GM12878 (cell line): ENCODE results near the gene RPL27A. TPM values are rescaled to one million over a fixed set of nuclear protein-coding genes. Genes with fewer than 3 reads are reported as not detected.

ENCODE experiments used
- ATAC-seq: fragments of 200-7000 bp; cut with Tn5 transposase; 3 replicates; pipeline ENCODE4 v1.9.1; 2020; ENCODE audit warnings: mild to moderate bottlenecking, moderate library complexity
- BruUV-seq: library from RNA; stranded (reverse); fragments of 400-500 nt; replicated peaks from 2 replicates; lab custom pipeline; 2021; lab: Mats Ljungman, UMichigan
- CTCF ChIA-PET: fragments of 300-600 bp; sonication (Branson Sonifier 250); formaldehyde crosslinking; extraction: SDS; loops from one replicate; lab custom pipeline; 2021; ENCODE audit warnings: inconsistent platforms; lab: Yijun Ruan, JAX
- POLR2A ChIA-PET: fragments of 350-600 bp; formaldehyde crosslinking; extraction: SDS; loops from one replicate; lab custom pipeline; 2021; ENCODE audit warnings: inconsistent platforms; lab: Charles Lee
- RAD21 ChIA-PET: fragments of 300-600 bp; sonication (Branson Sonifier 250); formaldehyde crosslinking; loops from one replicate; lab custom pipeline; 2023; ENCODE audit warnings: antibody characterized with exemption; ENCODE audit not compliant: unreplicated experiment; lab: Charles Lee
- SMC1A ChIA-PET: fragments of 300-600 bp; sonication (Branson Sonifier 250); formaldehyde crosslinking; loops from one replicate; lab custom pipeline; 2023; ENCODE audit not compliant: unreplicated experiment, uncharacterized antibody; lab: Charles Lee
- DNase-seq: peaks from one replicate; pipeline ENCODE4 v3.0.0-alpha.2; 2011; ENCODE audit warnings: low read depth, low spot score
- FAIRE-seq: peaks from 3 replicates; lab custom pipeline; 2011; peaks lifted over from hg19 to GRCh38; lab: Jason Lieb, UNC
- H2AFZ ChIP-seq: 2 replicates; pipeline ENCODE4 v1.6.0; 2011; ENCODE audit warnings: low read depth, low read length, control low read depth; ENCODE audit not compliant: control insufficient read depth
- H3K27ac ChIP-seq: 2 replicates; pipeline ENCODE4 v1.5.1; 2011; ENCODE audit warnings: control low read depth; ENCODE audit not compliant: control insufficient read depth, insufficient read depth
- H3K27me3 ChIP-seq, 2 experiments: replicated peaks in 1 of 2; 2 replicates each; pipeline versions ENCODE4 v1.6.0 to v1.6.1; 2011; ENCODE audit warnings: low read length in 1 of 2; ENCODE audit not compliant: control insufficient read depth in 2 of 2, insufficient read depth in 2 of 2
- H3K36me3 ChIP-seq, 2 experiments: 2 replicates each; pipeline ENCODE4 v1.5.1; 2011; ENCODE audit warnings: low read length in 1 of 2; ENCODE audit not compliant: control insufficient read depth in 2 of 2, insufficient read depth in 2 of 2
- H3K4me1 ChIP-seq: 2 replicates; pipeline ENCODE4 v1.6.1; 2011; ENCODE audit warnings: mild to moderate bottlenecking, low read length, moderate library complexity, mixed read lengths; ENCODE audit not compliant: control insufficient read depth, insufficient read depth
- H3K4me2 ChIP-seq: 2 replicates; pipeline ENCODE4 v1.6.0; 2011; ENCODE audit warnings: control low read depth; ENCODE audit not compliant: control insufficient read depth, insufficient read depth
- H3K4me3 ChIP-seq: fragments of 200-600 bp; sonication (generic); 2 replicates; pipeline ENCODE4 v1.5.1; 2016
- H3K79me2 ChIP-seq: 2 replicates; pipeline ENCODE4 v1.6.0; 2011; ENCODE audit warnings: low read length; ENCODE audit not compliant: control insufficient read depth, insufficient read depth
- H3K9ac ChIP-seq: 2 replicates; pipeline ENCODE4 v1.8.0; 2011; ENCODE audit warnings: low read length, control low read depth, mixed read lengths; ENCODE audit not compliant: control insufficient read depth, insufficient read depth
- H3K9me3 ChIP-seq: replicated peaks from 3 replicates; pipeline ENCODE4 v1.5.1; 2011; ENCODE audit warnings: mild to moderate bottlenecking, low read length; ENCODE audit not compliant: control insufficient read depth, insufficient read depth
- H4K20me1 ChIP-seq: 2 replicates; pipeline ENCODE4 v1.6.0; 2011; ENCODE audit not compliant: control insufficient read depth, insufficient read depth
- BMI1 ChIP-seq: fragments of 450-650 bp; IDR thresholded peaks from 2 replicates; pipeline ENCODE4 v1.6.1; 2016; ENCODE audit warnings: mild to moderate bottlenecking, moderate library complexity, borderline replicate concordance
- EZH2 ChIP-seq: IDR thresholded peaks from 2 replicates; pipeline ENCODE4 v1.6.1; 2012; ENCODE audit warnings: low read depth, mild to moderate bottlenecking, control low read depth, inconsistent platforms, low read length, borderline replicate concordance; ENCODE audit not compliant: control insufficient read depth
- FOXM1 ChIP-seq: IDR thresholded peaks from 2 replicates; pipeline ENCODE4 v1.6.1; 2012; ENCODE audit warnings: low read depth, mild to moderate bottlenecking, inconsistent platforms, low read length, moderate library complexity
- MTA3 ChIP-seq: IDR thresholded peaks from 2 replicates; pipeline ENCODE4 v1.6.1; 2012; ENCODE audit warnings: low read length, inconsistent platforms, borderline replicate concordance
- PML ChIP-seq: IDR thresholded peaks from 2 replicates; pipeline ENCODE4 v1.6.1; 2012; ENCODE audit warnings: low read length, inconsistent platforms
- RUNX3 ChIP-seq: IDR thresholded peaks from 2 replicates; pipeline ENCODE4 v1.6.1; 2012; ENCODE audit warnings: low read length, inconsistent platforms
- SMARCA5 ChIP-seq: fragments of 450-650 bp; IDR thresholded peaks from 2 replicates; pipeline ENCODE4 v1.6.1; 2017; ENCODE audit warnings: mild to moderate bottlenecking
- SREBF1 ChIP-seq: IDR thresholded peaks from 2 replicates; pipeline ENCODE4 v1.6.1; 2012; ENCODE audit warnings: mild to moderate bottlenecking, low read length
- SUPT20H ChIP-seq: IDR thresholded peaks from 2 replicates; pipeline ENCODE4 v1.6.1; 2011; ENCODE audit warnings: low read depth, mild to moderate bottlenecking, low read length, moderate library complexity, borderline replicate concordance; ENCODE audit not compliant: control insufficient read depth
- WGBS: methylation state at CpG from one replicate; pipeline ENCODE4 v1.1.6; 2016; ENCODE audit warnings: low lambda C conversion rate; ENCODE audit not compliant: insufficient replicate concordance, insufficient coverage; ENCODE audit errors: missing lambda C conversion rate; 5-methylcytosine and 5-hydroxymethylcytosine counted together
- in situ Hi-C: fragments of 300-500 bp; cut with MboI; formaldehyde crosslinking; loops from 9 replicates; pipeline ENCODE4 v1.14.3; 2018; ENCODE audit warnings: mixed read lengths
- intact Hi-C: fragments of 100-400 bp; cut with micrococcal nuclease; formaldehyde crosslinking; loops from one replicate; pipeline ENCODE4 v1.14.2; 2022; ENCODE audit not compliant: unreplicated experiment
- polyA plus RNA-seq, 11 experiments: library from polyadenylated mRNA; depleted of rRNA in 4 of 11; unstranded in 6 of 11; stranded (reverse) in 5 of 11; fragments of >200 nt; fragmentation: Nextera tagmentation in 4 of 11; fragmentation: Illumina TruSeq in 1 of 11; extraction: Ambion mirVana in 4 of 11; extraction: Trizol in 1 of 11; gene quantifications; 1 replicate in 1 of 11; 2 replicates in 10 of 11; pipeline versions ENCODE4 v1.2.1 to v1.2.3, GENCODE V29; 2011 to 2016; ENCODE audit warnings: inconsistent platforms in 2 of 11, missing spikeins in 2 of 11, low read depth in 1 of 11
- total RNA-seq, 4 experiments: library from RNA; depleted of rRNA in 3 of 4; stranded (reverse); fragments of >200 nt in 3 of 4; fragmentation: Illumina TruSeq in 1 of 4; extraction: Trizol in 1 of 4; gene quantifications; 2 replicates each; pipeline versions ENCODE4 v1.2.1 to v1.2.3, GENCODE V29; 2013 to 2021
- TF ChIP-seq, protein P1 (sequence below): IDR thresholded peaks from 2 replicates; pipeline ENCODE4 v1.6.1; 2011; ENCODE audit warnings: borderline replicate concordance, low read depth, mild to moderate bottlenecking, moderate library complexity, mixed read lengths, low read length; ENCODE audit not compliant: insufficient read depth; ENCODE audit errors: extremely low read length
- TF ChIP-seq, protein P2 (sequence below): IDR thresholded peaks from 2 replicates; pipeline ENCODE4 v1.6.1; 2011; ENCODE audit warnings: borderline replicate concordance, low read depth, mild to moderate bottlenecking, moderate library complexity, low read length; ENCODE audit not compliant: insufficient read depth, poor library complexity, severe bottlenecking
- TF ChIP-seq, protein P3 (sequence below): fragments of 150-350 bp; IDR thresholded peaks from 2 replicates; pipeline ENCODE4 v1.6.1; 2016; ENCODE audit warnings: low read depth, low read length

The RPL27A gene
- total and polyA plus RNA-seq, 10 of the 15 experiments (the other 5 are each of a cell fraction or from before 2014, with no cell fraction given): 978 to 4,776 (median 1,959) TPM

DNA sequence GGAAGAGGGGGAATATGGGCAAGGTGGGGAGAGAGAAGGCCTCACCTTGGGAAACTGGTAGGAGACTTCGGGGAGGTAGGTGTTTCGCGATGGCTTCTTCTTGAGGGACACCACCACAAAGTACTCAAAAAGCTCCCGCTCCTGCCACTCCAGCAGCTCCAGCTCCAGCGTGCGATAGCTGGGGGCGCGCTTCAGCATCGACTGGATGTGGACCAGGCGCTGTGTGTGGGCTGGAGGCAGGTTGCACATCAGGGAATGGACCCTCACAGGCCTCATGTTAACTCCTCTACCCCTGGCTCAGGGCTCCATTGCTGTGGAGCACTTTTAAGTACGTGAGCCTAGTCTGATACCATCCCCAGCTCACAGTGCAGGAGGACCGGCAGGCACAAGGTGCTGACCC is 29.9 kb downstream of the RPL27A start (continued):
- TF ChIP-seq FOXM1: no peak
- TF ChIP-seq, all 136 proteins: peak for 0

DNA sequence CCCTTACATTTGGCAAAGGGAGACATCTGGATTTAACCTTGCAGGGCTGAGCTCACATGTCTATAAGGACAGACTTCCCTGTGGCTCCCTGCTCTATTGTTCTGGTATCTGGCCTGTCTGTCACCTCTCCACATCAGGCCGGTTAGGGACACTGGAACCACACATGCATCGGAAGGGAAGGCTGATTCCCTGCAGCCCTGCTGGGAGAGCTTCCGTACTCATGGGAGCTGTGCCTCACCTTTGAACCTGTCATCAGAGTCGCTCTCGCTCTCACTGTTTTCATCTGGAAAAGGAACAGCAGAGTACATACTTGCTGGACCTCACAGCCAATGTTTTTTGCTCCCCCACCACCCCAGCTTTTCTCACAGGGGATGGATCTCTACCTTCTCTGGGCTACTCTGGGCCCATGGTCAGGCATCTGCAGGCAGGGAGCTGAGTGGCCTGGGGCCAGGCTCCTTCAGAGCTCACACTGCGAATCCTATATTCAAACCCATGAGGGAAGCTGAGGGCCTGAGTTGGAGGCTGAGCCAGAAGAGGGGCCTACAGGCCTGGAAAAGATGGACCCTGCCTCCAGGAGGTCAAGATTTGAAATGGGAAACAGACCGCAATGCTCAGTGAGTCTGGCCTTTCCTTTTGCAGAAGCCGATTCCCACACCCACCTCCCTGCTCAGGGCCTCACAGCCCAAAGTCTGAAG is 31.3 kb downstream of the RPL27A start:
- no peak overlapping the region for H3K9ac ChIP-seq
- no peaks in the 10 kb centered on the region for H3K36me3 ChIP-seq
- no peaks in the 10 kb centered on the region for H4K20me1 ChIP-seq
- WGBS: 81% methylated on average over 8 of the region's 8 CpGs
- TF ChIP-seq, protein P1, sequence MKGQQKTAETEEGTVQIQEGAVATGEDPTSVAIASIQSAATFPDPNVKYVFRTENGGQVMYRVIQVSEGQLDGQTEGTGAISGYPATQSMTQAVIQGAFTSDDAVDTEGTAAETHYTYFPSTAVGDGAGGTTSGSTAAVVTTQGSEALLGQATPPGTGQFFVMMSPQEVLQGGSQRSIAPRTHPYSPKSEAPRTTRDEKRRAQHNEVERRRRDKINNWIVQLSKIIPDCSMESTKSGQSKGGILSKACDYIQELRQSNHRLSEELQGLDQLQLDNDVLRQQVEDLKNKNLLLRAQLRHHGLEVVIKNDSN: no peak
- TF ChIP-seq SMARCA5 (no peak), EZH2 (no peak), BMI1 (no peak), MTA3 (no peak), RUNX3 (no peak), PML (no peak), SUPT20H (no peak), SREBF1 (no peak)
- TF ChIP-seq, protein P2, sequence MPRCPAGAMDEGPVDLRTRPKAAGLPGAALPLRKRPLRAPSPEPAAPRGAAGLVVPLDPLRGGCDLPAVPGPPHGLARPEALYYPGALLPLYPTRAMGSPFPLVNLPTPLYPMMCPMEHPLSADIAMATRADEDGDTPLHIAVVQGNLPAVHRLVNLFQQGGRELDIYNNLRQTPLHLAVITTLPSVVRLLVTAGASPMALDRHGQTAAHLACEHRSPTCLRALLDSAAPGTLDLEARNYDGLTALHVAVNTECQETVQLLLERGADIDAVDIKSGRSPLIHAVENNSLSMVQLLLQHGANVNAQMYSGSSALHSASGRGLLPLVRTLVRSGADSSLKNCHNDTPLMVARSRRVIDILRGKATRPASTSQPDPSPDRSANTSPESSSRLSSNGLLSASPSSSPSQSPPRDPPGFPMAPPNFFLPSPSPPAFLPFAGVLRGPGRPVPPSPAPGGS: no peak
- TF ChIP-seq, protein P3, sequence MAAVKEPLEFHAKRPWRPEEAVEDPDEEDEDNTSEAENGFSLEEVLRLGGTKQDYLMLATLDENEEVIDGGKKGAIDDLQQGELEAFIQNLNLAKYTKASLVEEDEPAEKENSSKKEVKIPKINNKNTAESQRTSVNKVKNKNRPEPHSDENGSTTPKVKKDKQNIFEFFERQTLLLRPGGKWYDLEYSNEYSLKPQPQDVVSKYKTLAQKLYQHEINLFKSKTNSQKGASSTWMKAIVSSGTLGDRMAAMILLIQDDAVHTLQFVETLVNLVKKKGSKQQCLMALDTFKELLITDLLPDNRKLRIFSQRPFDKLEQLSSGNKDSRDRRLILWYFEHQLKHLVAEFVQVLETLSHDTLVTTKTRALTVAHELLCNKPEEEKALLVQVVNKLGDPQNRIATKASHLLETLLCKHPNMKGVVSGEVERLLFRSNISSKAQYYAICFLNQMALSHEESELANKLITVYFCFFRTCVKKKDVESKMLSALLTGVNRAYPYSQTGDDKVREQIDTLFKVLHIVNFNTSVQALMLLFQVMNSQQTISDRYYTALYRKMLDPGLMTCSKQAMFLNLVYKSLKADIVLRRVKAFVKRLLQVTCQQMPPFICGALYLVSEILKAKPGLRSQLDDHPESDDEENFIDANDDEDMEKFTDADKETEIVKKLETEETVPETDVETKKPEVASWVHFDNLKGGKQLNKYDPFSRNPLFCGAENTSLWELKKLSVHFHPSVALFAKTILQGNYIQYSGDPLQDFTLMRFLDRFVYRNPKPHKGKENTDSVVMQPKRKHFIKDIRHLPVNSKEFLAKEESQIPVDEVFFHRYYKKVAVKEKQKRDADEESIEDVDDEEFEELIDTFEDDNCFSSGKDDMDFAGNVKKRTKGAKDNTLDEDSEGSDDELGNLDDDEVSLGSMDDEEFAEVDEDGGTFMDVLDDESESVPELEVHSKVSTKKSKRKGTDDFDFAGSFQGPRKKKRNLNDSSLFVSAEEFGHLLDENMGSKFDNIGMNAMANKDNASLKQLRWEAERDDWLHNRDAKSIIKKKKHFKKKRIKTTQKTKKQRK: no peak
- no peak overlapping the region for H3K4me2 ChIP-seq
- H3K4me3 ChIP-seq: no peak overlapping the region
- no peaks in the 10 kb centered on the region for H3K27me3 ChIP-seq
- H3K9me3 ChIP-seq: no peaks in the 10 kb centered on the region
- intact Hi-C loops: no loop called here
- POLR2A ChIA-PET: interaction anchor here (1.5 kb wide), 1 partner anchor 32 kb away, joined by 3 read pairs; the partner anchor contains the start of genes RPL27A and TRIM66
- no TSS peak for BruUV-seq
- in situ Hi-C loops: no loop called here
- H3K79me2 ChIP-seq: no peaks in the 10 kb centered on the region
- ATAC-seq (no peak), FAIRE-seq (no peak), DNase-seq (no peak)
- RAD21 ChIA-PET: no interaction called here
- no peak overlapping the region for H3K27ac ChIP-seq
- CTCF ChIA-PET: no interaction called here
- H3K4me1 ChIP-seq: peaks cover 6% of the 10 kb centered on the region
- no peak overlapping the region for H2AFZ ChIP-seq
- SMC1A ChIA-PET: interaction anchor here (0.5 kb wide), 1 partner anchor 92 kb away, joined by 4 read pairs; no protein-coding TSS in a partner anchor
